NCI-H1105 treated with DMSO at 0.1 percent for 48 hours (cell line): Measurements from ENCODE around the gene MID1.
"Not testable (repeated sequence)": the region's sequence is repeated elsewhere in the genome, so short reads cannot be mapped to it uniquely, and the experiment has no call there.

Experiments
- DNase-seq: peaks from one replicate; lab custom pipeline; 2025; lab: John Stamatoyannopoulos, UW

MID1 gene

GRCh38 chrX:10617999-10618351, 2.4 kb downstream of the MID1 start:
- no peak for DNase-seq

GRCh38 chrX:10617186-10617998, 3.0 kb downstream of the MID1 start:
- DNase-seq = no peak

- peak; percentile 48 for DNase-seq
Measured at GRCh38 chrX:10615931-10616774, 4.2 kb downstream of the MID1 start.

- no peak for DNase-seq
Measured at GRCh38 chrX:10612215-10612614, 8.2 kb downstream of the MID1 start.

- no peak for DNase-seq
Measured at GRCh38 chrX:10611441-10612090, 8.8 kb downstream of the MID1 start.

- no peak for DNase-seq
Measured at GRCh38 chrX:10608099-10608498, 12.3 kb downstream of the MID1 start.

- no peak for DNase-seq
Measured at GRCh38 chrX:10607233-10607632, 13.2 kb downstream of the MID1 start.

GRCh38 chrX:10603612-10604011, 16.8 kb downstream of the MID1 start:
- no peak for DNase-seq

GRCh38 chrX:10602646-10603045, 17.7 kb downstream of the MID1 start:
- DNase-seq = no peak

- DNase-seq = no peak
Measured at GRCh38 chrX:10600479-10600878, 19.9 kb downstream of the MID1 start.

GRCh38 chrX:10598540-10598939, 21.8 kb downstream of the MID1 start:
- DNase-seq = no peak

GRCh38 chrX:10597871-10598270, 22.5 kb downstream of the MID1 start:
- peak; percentile 33 for DNase-seq

- no peak for DNase-seq
Measured at GRCh38 chrX:10591363-10592335, 28.7 kb downstream of the MID1 start.

- DNase-seq = not testable (repeated sequence)
Measured at GRCh38 chrX:10589787-10590186, 30.6 kb downstream of the MID1 start.

GRCh38 chrX:10589098-10589497, 31.3 kb downstream of the MID1 start:
- no peak for DNase-seq

- not testable (repeated sequence) for DNase-seq
Measured at GRCh38 chrX:10584882-10585281, 35.5 kb downstream of the MID1 start.

GRCh38 chrX:10582945-10583344, 37.4 kb downstream of the MID1 start:
- no peak for DNase-seq

- DNase-seq = no peak
Measured at GRCh38 chrX:10582215-10582733, 38.1 kb downstream of the MID1 start.

- DNase-seq = no peak
Measured at GRCh38 chrX:10579112-10580011, 41.0 kb downstream of the MID1 start.

GRCh38 chrX:10578527-10578926, 41.9 kb downstream of the MID1 start:
- DNase-seq = no peak
